Activated T-cell treated with anti-CD3 and anti-CD28 coated beads for 24 hours (primary cell): ENCODE data around the gene SUSD3.
A peak's percentile ranks its signal among the peaks of the same experiment; 100 is the strongest.
"Not testable (repeated sequence)": the region's sequence is repeated elsewhere in the genome, so short reads cannot be mapped to it uniquely, and the experiment has no call there.

ENCODE experiments used
- DNase-seq: peaks from one replicate; pipeline ENCODE4 v3.0.0-alpha.2; 2020; ENCODE audit warnings: low read depth

SUSD3 gene

GRCh38 chr9:93093877-93094657, 35.6 kb downstream of the SUSD3 start:
- no peak for DNase-seq

- no peak for DNase-seq
Observed at GRCh38 chr9:93094658-93095204, 36.2 kb downstream of the SUSD3 start.

GRCh38 chr9:93095205-93096130, 37.0 kb downstream of the SUSD3 start:
- peak; percentile 100 for DNase-seq

GRCh38 chr9:93096131-93096802, 37.8 kb downstream of the SUSD3 start, which contains the start of gene CARD19:
CARD19 (plus strand) TSS chr9:93096217; CDS start chr9:93096346, 129 bp downstream.
- DNase-seq = peak; percentile 39

- DNase-seq = no peak
Observed at GRCh38 chr9:93096811-93097382, 38.4 kb downstream of the SUSD3 start.

GRCh38 chr9:93097511-93098201, 39.2 kb downstream of the SUSD3 start:
- no peak for DNase-seq

GRCh38 chr9:93098236-93098946, 39.9 kb downstream of the SUSD3 start:
- DNase-seq = peak; percentile 48

GRCh38 chr9:93099551-93100275, 41.2 kb downstream of the SUSD3 start:
- no peak for DNase-seq

- DNase-seq = no peak
Observed at GRCh38 chr9:93100276-93100636, 41.8 kb downstream of the SUSD3 start.

GRCh38 chr9:93101086-93101485, 42.6 kb downstream of the SUSD3 start:
- DNase-seq = not testable (repeated sequence)

- DNase-seq = no peak
Observed at GRCh38 chr9:93105620-93106019, 47.1 kb downstream of the SUSD3 start.

- DNase-seq = no peak
Observed at GRCh38 chr9:93107151-93107824, 48.8 kb downstream of the SUSD3 start.

- DNase-seq = no peak
Observed at GRCh38 chr9:93107825-93108161, 49.3 kb downstream of the SUSD3 start.

GRCh38 chr9:93108291-93109041, 50.0 kb downstream of the SUSD3 start:
- peak; percentile 30 for DNase-seq

- no peak for DNase-seq
Observed at GRCh38 chr9:93110311-93110855, 51.9 kb downstream of the SUSD3 start.

GRCh38 chr9:93111001-93111370, 52.5 kb downstream of the SUSD3 start:
- DNase-seq = no peak

GRCh38 chr9:93111371-93112115, 53.0 kb downstream of the SUSD3 start:
- no peak for DNase-seq
